HepG2 (cell line): Measurements from ENCODE around the gene UQCC5. TPM values are rescaled to one million over a fixed set of nuclear protein-coding genes. Genes with fewer than 3 reads are reported as not detected.

Source experiments
- ARNT ChIP-seq: fragments of 450-650 bp; IDR thresholded peaks from 2 replicates; pipeline ENCODE4 v1.6.1; 2017
- ATM ChIP-seq: fragments of 450-650 bp; IDR thresholded peaks from 2 replicates; pipeline ENCODE4 v1.7.1; 2017; ENCODE audit warnings: mild to moderate bottlenecking, borderline replicate concordance
- CAMTA2 ChIP-seq: sonication (generic); formaldehyde crosslinking; IDR thresholded peaks from 2 replicates; pipeline ENCODE4 v1.4.0; 2020; ENCODE audit warnings: mild to moderate bottlenecking, missing genetic modification reagents, borderline replicate concordance
- CERS6 ChIP-seq: sonication (generic); formaldehyde crosslinking; IDR thresholded peaks from 2 replicates; pipeline ENCODE4 v1.5.0; 2020; ENCODE audit warnings: missing genetic modification reagents
- DNMT3B ChIP-seq: conservative IDR thresholded peaks from 2 replicates; pipeline ENCODE4 v1.6.1; 2016; ENCODE audit warnings: missing biosample characterization, control low read depth
- EHMT2 ChIP-seq: fragments of 200-600 bp; sonication (generic); IDR thresholded peaks from 2 replicates; pipeline ENCODE4 v1.7.0; 2017; ENCODE audit warnings: antibody characterized with exemption, low read depth, low read length, borderline replicate concordance
- GFI1 ChIP-seq: sonication (generic); formaldehyde crosslinking; IDR thresholded peaks from 2 replicates; pipeline ENCODE4 v1.5.0; 2020; ENCODE audit warnings: missing genetic modification reagents, mild to moderate bottlenecking, borderline replicate concordance
- HOXD1 ChIP-seq: sonication (generic); formaldehyde crosslinking; IDR thresholded peaks from 2 replicates; pipeline ENCODE4 v1.5.0; 2020; ENCODE audit warnings: missing genetic modification reagents
- NFE2 ChIP-seq: sonication (generic); formaldehyde crosslinking; IDR thresholded peaks from 2 replicates; pipeline ENCODE4 v1.4.0; 2020; ENCODE audit warnings: missing genetic modification reagents
- PRPF4 ChIP-seq: fragments of 200-400 bp; formaldehyde crosslinking; IDR thresholded peaks from 2 replicates; pipeline ENCODE4 v1.6.1; 2016; ENCODE audit warnings: low read length, low read depth; ENCODE audit not compliant: poor library complexity, severe bottlenecking
- REXO4 ChIP-seq: sonication (generic); formaldehyde crosslinking; IDR thresholded peaks from 2 replicates; pipeline ENCODE4 v1.8.0; 2022; ENCODE audit warnings: missing genetic modification reagents, mild to moderate bottlenecking, borderline replicate concordance
- SIX4 ChIP-seq: sonication (generic); formaldehyde crosslinking; IDR thresholded peaks from 2 replicates; pipeline ENCODE4 v1.4.0; 2020; ENCODE audit warnings: missing genetic modification reagents
- ZFP90 ChIP-seq: sonication (generic); formaldehyde crosslinking; IDR thresholded peaks from 2 replicates; pipeline ENCODE4 v1.8.0; 2022; ENCODE audit warnings: missing genetic modification reagents, mild to moderate bottlenecking, inconsistent platforms, borderline replicate concordance
- ZMYM2 ChIP-seq: sonication (generic); formaldehyde crosslinking; IDR thresholded peaks from 2 replicates; pipeline ENCODE4 v1.8.0; 2022; ENCODE audit warnings: mild to moderate bottlenecking, missing genetic modification reagents
- ZNF142 ChIP-seq: sonication (generic); formaldehyde crosslinking; IDR thresholded peaks from 2 replicates; pipeline ENCODE4 v1.4.0; 2020; ENCODE audit warnings: missing genetic modification reagents
- ZNF256 ChIP-seq: sonication (generic); formaldehyde crosslinking; conservative IDR thresholded peaks from 2 replicates; pipeline ENCODE4 v1.4.0; 2020; ENCODE audit warnings: missing genetic modification reagents
- ZNF367 ChIP-seq: sonication (generic); formaldehyde crosslinking; IDR thresholded peaks from 2 replicates; pipeline ENCODE4 v1.4.0; 2020; ENCODE audit warnings: missing genetic modification reagents, borderline replicate concordance
- ZNF414 ChIP-seq: sonication (generic); formaldehyde crosslinking; IDR thresholded peaks from 2 replicates; pipeline ENCODE4 v1.5.0; 2020; ENCODE audit warnings: missing genetic modification reagents
- ZNF510 ChIP-seq: sonication (generic); formaldehyde crosslinking; IDR thresholded peaks from 2 replicates; pipeline ENCODE4 v1.4.0; 2020; ENCODE audit warnings: low read depth, mild to moderate bottlenecking, missing genetic modification reagents
- ZNF629 ChIP-seq: sonication (generic); formaldehyde crosslinking; conservative IDR thresholded peaks from 2 replicates; pipeline ENCODE4 v1.5.0; 2020; ENCODE audit warnings: missing genetic modification reagents
- ZNF674 ChIP-seq: sonication (generic); formaldehyde crosslinking; IDR thresholded peaks from 2 replicates; pipeline ENCODE4 v1.5.0; 2020; ENCODE audit warnings: low read depth, mild to moderate bottlenecking, missing genetic modification reagents
- polyA plus RNA-seq, 8 experiments: library from polyadenylated mRNA; depleted of rRNA in 3 of 8; stranded (reverse) in 7 of 8; unstranded in 1 of 8; fragments of >200 nt; fragmentation: Illumina TruSeq in 4 of 8; extraction: Trizol in 4 of 8; gene quantifications; 2 replicates each; pipeline versions ENCODE4 v1.2.1 to v1.2.3, GENCODE V29; 2011 to 2016; ENCODE audit warnings: low read depth in 4 of 8, missing spikeins in 1 of 8, mixed read lengths in 1 of 8; ENCODE audit not compliant: insufficient read depth in 1 of 8
- total RNA-seq, 5 experiments: library from RNA; depleted of rRNA; stranded (reverse); fragments of >200 nt; fragmentation: Illumina TruSeq; extraction: Trizol; gene quantifications; 2 replicates each; pipeline ENCODE4 v1.2.3, GENCODE V29; 2016; ENCODE audit warnings: low read depth in 1 of 5

Gene UQCC5
- total and polyA plus RNA-seq, 2 of the 13 experiments (the other 11 are each of a cell fraction or from before 2014, with no cell fraction given), result 15.4 to 29.5 TPM

- TF ChIP-seq GFI1 (CRISPR knock-in tag) (0 out of 2 replicates have a peak, but pooled peaks have one; percentile 43), NFE2 (CRISPR knock-in tag) (no peak), PRPF4 (no peak), ZNF414 (CRISPR knock-in tag) (no peak), ATM (no peak), ZNF674 (0 out of 2 replicates have a peak, but pooled peaks have one; percentile 54), CERS6 (CRISPR knock-in tag) (no peak), ZNF629 (CRISPR knock-in tag) (no peak), ZNF367 (CRISPR knock-in tag) (peak; percentile 38), DNMT3B (CRISPR knock-in tag) (no peak; the same call in 1 of the 2 replicates), ZFP90 (peak; percentile 91; the same call in 1 of the 2 replicates), EHMT2 (no peak), CAMTA2 (CRISPR knock-in tag) (peak; percentile 96), ZNF142 (CRISPR knock-in tag) (no peak; the same call in 1 of the 2 replicates), REXO4 (no peak), ZMYM2 (CRISPR knock-in tag) (no peak), ZNF256 (CRISPR knock-in tag) (no peak), ZNF510 (CRISPR knock-in tag) (peak; percentile 92), HOXD1 (CRISPR knock-in tag) (peak; percentile 46; the same call in 1 of the 2 replicates), ARNT (no peak), SIX4 (CRISPR knock-in tag) (0 out of 2 replicates have a peak, but pooled peaks have one; percentile 34)
These were observed at the start of gene UQCC5 (continued) for GRCh38 chr3:52536369-52537164.
